NCI-H2196 (cell line): ENCODE results near the gene CRB3.
A peak's percentile ranks its signal among the peaks of the same experiment; 100 is the strongest.
"Not testable (repeated sequence)": the region's sequence is repeated elsewhere in the genome, so short reads cannot be mapped to it uniquely, and the experiment has no call there.

ENCODE experiments used
- DNase-seq: peaks from one replicate; lab custom pipeline; 2025; ENCODE audit not compliant: unreplicated experiment; lab: John Stamatoyannopoulos, UW

CRB3 gene

DNA sequence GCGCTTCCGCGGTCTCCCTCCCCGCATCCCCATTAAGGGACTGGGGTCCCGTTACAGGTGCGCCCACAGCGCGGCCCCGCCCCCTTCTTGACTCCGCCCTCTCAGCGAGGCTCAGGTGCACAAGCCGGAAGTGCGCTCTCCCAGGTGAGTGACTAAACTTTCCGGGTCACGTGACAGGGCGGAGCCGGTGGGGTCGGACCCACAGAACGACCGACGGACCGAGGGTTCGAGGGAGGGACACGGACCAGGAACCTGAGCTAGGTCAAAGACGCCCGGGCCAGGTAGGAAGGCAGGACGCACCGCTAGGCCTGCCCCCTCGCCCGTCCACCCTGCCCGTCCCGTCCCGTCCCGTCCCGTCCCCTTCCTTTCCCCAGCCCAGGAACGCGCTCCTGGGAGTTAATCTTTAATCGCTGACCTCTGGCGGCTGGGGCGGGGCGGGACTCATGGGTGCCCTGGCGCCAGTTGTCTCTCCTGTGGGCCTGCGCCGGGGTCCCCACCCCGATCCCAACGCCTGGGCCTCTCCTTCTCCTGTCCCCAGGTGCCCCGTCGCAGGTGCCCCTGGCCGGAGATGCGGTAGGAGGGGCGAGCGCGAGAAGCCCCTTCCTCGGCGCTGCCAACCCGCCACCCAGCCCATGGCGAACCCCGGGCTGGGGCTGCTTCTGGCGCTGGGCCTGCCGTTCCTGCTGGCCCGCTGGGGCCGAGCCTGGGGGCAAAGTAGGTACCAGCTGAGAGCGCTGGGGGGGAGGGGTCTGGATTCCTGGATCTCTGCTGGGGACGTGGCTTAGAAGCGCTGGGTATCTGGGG, at the start of gene CRB3:
Gene CRB3 (plus strand): TSS at position 202 of the 804 bp plus-strand sequence. CDS start 431 bp downstream, at position 633.
- peak; percentile 88 for DNase-seq

DNA sequence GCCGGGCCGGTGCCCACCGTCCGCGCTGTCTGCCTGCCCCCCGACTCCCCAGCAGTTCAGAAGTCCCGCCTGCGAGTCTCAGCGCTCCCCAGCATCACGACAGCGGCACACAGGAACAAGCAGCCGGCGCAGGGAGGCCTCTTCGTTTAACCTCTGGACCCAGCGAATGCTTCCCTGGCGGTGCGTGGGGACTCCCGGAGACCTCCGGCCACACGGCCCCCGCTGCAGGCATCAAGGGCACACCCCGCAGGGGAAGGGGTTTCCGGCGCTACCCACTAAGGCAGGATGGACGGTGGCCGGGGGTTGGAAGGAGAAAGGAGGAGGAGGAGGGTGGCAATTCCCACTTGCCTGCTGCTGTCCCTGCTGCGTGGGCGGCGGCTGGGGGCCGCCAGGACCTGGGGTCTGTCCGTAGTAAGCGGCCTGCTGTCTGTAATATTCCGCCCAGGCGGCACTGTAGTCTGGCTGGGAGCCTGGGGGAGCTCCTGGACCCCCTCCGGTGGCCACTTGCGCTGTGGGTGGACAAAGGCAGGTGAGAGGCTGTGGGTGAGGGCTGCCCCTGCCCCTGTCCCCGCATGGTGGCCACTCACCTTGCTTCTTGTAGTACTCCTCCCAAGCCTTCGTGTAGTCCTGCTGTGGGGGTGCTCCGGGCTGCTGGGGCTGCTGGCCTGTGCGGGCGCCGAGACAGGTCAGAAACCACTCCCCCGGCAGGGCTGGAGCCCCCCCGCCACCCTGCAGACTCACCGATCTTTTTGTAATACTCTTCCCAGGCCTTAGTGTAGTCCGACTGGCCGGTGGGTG, 49.1 kb upstream of the CRB3 start:
- DNase-seq = no peak

DNA sequence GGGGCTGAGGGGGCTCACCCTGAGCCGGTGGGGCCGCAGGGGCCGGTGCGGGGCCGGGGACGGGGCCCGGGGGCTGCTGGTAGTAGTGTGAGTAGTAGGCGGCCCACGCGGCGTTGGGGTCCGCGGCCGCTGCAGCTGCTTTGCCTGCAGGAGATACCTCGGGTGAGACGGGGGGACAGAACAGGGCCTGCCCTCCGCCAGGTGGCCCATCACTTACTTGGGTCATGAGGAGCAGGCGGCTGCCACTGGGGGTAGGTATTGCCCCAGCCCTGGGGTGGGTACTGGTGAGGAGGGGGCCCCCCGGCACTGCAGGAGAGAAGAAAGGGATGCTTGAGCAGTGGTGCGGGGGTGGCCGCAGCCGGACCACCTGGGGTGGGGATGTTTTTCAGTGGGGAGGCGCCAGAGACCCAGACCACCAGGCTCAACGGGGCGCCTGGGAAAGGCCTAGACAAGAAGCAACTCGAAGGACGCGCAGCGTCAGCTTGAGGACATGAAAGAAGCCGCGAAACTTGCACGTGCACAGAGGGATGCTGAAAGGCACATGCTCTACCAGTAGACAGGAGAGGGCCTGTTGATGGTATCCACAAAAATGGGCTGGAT, 48.4 kb upstream of the CRB3 start:
- DNase-seq = no peak

- no peak for DNase-seq
Observed at GRCh38 chr19:6416658-6417405, 47.2 kb upstream of the CRB3 start.

- DNase-seq = peak; percentile 46
Observed at GRCh38 chr19:6417713-6418561, 46.1 kb upstream of the CRB3 start.

DNA sequence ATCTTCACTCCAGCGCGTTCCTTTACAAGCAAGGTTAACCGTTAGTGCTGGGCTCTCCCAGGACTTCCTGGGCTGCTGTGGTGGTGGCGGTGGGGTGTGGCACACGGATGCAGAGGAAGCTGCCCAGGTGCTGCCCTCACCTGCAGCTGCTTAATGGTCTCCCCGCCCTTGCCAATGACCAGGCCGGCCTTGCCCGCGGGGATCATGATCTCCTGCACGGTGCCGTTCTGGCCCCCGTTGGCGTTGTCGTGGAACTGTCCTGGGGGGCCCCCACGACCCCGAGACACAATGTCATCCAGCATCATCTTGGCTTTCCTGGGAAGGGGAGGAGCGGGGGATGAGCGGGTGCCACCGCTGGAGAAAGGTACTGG, 45.5 kb upstream of the CRB3 start:
- no peak for DNase-seq

GRCh38 chr19:6421075-6422014, 42.7 kb upstream of the CRB3 start:
- no peak for DNase-seq

DNA sequence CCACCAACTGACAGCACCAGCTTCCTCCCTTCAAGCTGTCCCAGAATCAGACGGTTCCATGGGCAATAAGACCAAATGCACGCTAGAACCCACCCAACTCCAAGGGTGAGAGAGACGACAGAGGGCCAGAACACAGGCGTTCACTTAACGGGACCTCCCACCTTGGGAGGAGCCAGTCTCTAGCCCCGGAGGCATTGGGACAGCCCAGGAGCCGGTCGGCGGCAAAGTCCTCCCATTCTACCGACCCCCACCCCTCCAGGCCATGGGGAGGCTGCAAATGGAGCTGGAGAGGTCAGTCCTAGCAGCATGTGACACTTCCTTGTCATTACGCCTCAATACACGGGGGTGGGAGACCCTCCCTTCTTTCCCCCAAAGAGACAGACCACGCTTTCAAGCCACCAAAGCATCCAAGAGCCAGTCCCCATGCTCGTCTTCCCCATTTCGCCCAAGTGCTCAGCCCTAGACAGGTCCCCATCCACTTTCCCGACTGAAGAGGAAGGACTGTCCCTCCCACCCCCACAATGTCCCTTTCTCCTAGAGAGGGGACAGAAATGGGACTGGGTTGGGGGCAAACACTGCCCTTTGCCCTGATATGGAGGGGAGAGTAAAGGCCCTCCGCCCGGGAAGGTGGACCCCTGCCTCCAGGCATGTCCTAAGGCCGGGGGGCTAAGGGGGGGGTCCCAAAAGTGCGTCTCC, 40.4 kb upstream of the CRB3 start:
- DNase-seq = peak; percentile 17

DNA sequence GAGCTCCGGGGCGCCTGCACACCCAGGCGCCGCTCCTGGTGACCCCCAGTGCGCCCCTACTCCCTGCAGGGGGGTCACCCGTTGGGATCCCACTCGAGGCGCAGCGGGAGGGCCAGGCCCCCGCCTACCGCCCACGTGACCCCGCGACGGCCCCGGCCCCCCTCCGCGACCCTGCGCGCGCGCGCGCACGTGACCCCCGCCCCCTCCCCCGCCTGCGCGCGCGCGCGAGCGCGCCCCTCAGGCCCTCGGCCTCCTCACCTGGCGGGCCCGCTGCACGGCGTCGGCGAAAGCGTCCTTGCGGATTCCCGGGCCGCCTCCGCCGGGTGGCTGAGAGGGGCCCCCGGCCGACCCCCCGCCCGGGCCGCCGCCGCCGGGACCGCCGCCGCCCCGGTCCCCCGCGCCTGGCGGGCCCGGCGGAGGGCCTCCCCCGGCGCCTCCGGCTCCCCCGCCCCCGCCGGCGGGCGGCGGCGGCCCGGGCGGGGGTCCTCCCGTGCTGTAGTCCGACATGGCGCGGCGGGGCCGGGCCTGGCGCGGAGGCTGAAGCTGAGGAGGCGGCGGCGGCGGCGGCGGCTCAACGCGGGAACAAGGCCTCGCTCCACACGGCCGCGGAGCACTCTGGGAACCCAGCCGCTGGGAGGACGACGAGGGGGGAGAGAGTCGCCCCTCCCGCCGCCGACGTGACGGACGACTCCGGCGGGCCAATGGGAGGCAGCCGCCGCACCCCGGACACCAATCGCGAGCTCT, 39.7 kb upstream of the CRB3 start, which contains the start of gene KHSRP:
Gene KHSRP (minus strand): TSS at position 617 of the 744 bp plus-strand sequence. CDS start 110 bp downstream, at position 507.
- peak; percentile 23 for DNase-seq

GRCh38 chr19:6424939-6425731, 38.9 kb upstream of the CRB3 start:
- peak; percentile 99 for DNase-seq

DNA sequence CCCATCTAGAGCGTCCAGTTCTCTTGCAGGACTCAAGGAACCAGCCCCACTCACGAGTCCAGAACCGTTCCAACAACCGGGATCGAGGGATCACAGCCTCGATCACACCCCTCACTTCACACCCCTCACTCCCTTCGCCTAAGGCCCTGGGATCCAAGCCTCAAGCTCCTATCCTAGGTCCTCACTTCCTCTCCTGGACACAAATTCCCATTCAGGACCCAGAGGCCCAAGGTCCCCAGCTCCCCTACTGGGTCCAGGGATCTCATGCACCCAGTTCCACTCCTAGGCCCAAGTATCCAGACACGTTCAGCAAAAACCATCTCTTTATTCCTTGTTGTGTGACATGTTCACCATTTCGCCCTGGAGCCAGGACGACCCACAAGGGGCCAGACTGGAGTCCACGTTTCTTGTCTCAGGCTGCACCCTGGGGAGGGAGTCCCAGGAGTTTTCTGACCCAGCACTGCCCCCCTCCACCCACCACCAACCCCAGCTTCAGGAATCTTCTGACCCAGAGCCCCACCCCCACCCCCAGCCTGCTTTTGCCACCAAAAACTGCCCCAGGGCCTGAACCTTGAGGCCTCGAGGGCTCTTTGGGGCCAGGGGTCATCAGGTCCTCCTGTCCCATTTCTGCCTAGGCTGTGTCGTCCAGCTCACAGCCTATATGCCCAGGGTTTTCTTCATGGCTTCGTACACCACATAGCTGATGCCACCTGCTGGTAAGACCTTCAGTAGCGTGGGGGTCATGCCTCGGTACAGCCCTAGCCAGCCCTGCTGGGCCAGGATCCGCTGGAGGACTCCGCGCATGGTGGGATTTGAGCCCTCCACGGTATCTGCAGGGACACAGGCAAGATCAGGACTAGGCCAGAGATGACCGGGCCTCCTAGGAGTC, 38.1 kb upstream of the CRB3 start:
- peak; percentile 19 for DNase-seq

- no peak for DNase-seq
Observed at GRCh38 chr19:6427131-6427530, 36.9 kb upstream of the CRB3 start.

DNA sequence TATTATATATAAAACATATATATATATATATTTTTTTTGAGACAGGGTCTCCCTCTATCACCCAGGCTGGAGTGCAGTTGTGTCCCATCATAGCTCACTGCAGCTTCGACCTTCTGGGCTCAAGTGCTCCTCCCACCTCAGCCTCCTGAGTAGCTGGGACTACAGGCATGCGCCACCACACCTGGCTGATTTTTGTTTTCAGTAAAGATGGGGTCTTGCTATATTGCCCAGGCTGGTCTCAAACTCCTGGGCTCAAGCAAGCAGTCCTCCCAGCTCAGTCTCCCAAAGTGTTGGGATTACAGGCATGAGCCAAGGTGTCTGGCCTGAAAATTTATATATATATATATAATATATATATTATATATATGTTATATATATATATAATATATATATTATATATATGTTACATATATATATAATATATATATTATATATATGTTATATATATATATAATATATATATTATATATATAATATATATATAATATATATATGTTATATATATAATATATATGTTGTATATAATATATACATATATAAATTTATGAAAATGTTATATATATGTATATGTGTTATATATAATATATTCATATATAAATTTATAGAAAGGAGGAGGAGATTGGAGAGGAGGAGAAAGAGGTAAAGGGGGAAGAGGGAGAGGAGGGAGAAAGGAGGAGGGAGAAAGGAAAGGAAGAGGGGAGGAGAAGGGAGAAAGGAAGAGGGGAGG, 35.2 kb upstream of the CRB3 start:
- DNase-seq = not testable (repeated sequence)

- DNase-seq = no peak
Observed at GRCh38 chr19:6429419-6430221, 34.5 kb upstream of the CRB3 start.
